RWPE2 (cell line): Measurements from ENCODE around the gene PYGB.

ENCODE experiments used
- ATAC-seq: fragments of 200-7000 bp; cut with Tn5 transposase; 3 replicates; pipeline ENCODE4 v1.9.1; 2021; ENCODE audit warnings: low read depth
- DNase-seq: peaks from one replicate; pipeline ENCODE4 v3.0.0-alpha.2; 2020; ENCODE audit warnings: low spot score
- H3K27ac ChIP-seq: fragments of 450-650 bp; 2 replicates; pipeline ENCODE4 v1.5.1; 2017; ENCODE audit warnings: mild to moderate bottlenecking; ENCODE audit not compliant: poor library complexity, severe bottlenecking
- H3K27me3 ChIP-seq: fragments of 250-450 bp; sonication (Bioruptor Pico); 2 replicates; pipeline ENCODE4 v1.5.1; 2021; ENCODE audit warnings: mild to moderate bottlenecking, moderate library complexity; ENCODE audit not compliant: insufficient read depth, poor library complexity, severe bottlenecking
- H3K36me3 ChIP-seq: fragments of 250-450 bp; sonication (Bioruptor Pico); 2 replicates; pipeline ENCODE4 v1.5.1; 2020; ENCODE audit warnings: low read depth, mild to moderate bottlenecking, moderate library complexity
- H3K4me1 ChIP-seq: fragments of 250-450 bp; sonication (Bioruptor Pico); 2 replicates; pipeline ENCODE4 v1.5.1; 2021; ENCODE audit warnings: mild to moderate bottlenecking, moderate library complexity; ENCODE audit not compliant: insufficient read depth, poor library complexity, severe bottlenecking
- H3K4me3 ChIP-seq: fragments of 250-450 bp; sonication (Bioruptor Pico); 2 replicates; pipeline ENCODE4 v1.5.1; 2021; ENCODE audit warnings: mild to moderate bottlenecking, moderate library complexity; ENCODE audit not compliant: severe bottlenecking
- H3K9me3 ChIP-seq: fragments of 250-450 bp; sonication (Bioruptor Pico); 2 replicates; pipeline ENCODE4 v1.5.1; 2021; ENCODE audit warnings: mild to moderate bottlenecking, moderate library complexity; ENCODE audit not compliant: severe bottlenecking
- CTCF ChIP-seq: fragments of 450-650 bp; IDR thresholded peaks from one replicate; pipeline ENCODE4 v1.5.1; 2017; ENCODE audit warnings: mild to moderate bottlenecking, moderate library complexity; ENCODE audit not compliant: poor library complexity, severe bottlenecking

The PYGB gene

GRCh38 chr20:25280574-25281535 lies 33.0 kb downstream of the PYGB start:
- no peak overlapping the region for H3K4me3 ChIP-seq
- H3K36me3 ChIP-seq = peaks cover 82% of the 10 kb centered on the region

GRCh38 chr20:25281541-25281991 lies 33.7 kb downstream of the PYGB start:
- no peak overlapping the region for H3K27ac ChIP-seq
- ATAC-seq = no peak
- no peaks in the 10 kb centered on the region for H3K9me3 ChIP-seq
- peaks cover 86% of the 10 kb centered on the region for H3K36me3 ChIP-seq
- DNase-seq = peak; percentile 61
- H3K4me3 ChIP-seq = no peak overlapping the region
- TF ChIP-seq CTCF = no peak
- no peaks in the 10 kb centered on the region for H3K4me1 ChIP-seq
- no peaks in the 10 kb centered on the region for H3K27me3 ChIP-seq

More at GRCh38 chr20:25280574-25281535, 33.0 kb downstream of the PYGB start:
- ATAC-seq (no peak), DNase-seq (peak; percentile 58)
- Histone ChIP-seq H3K27ac (no peak overlapping the region), H3K27me3 (no peaks in the 10 kb centered on the region), H3K9me3 (no peaks in the 10 kb centered on the region), H3K4me1 (no peaks in the 10 kb centered on the region)
- no peak for TF ChIP-seq CTCF

- ATAC-seq = no peak
- no peak overlapping the region for H3K4me3 ChIP-seq
Measured at GRCh38 chr20:25282034-25282781, 34.3 kb downstream of the PYGB start.

GRCh38 chr20:25282796-25283195 lies 34.9 kb downstream of the PYGB start:
- no peaks in the 10 kb centered on the region for H3K9me3 ChIP-seq
- H3K4me3 ChIP-seq = no peak overlapping the region
- ATAC-seq (no peak), DNase-seq (peak; percentile 56)
- H3K4me1 ChIP-seq = no peaks in the 10 kb centered on the region
- H3K27ac ChIP-seq = no peak overlapping the region
- peaks cover 93% of the 10 kb centered on the region for H3K36me3 ChIP-seq
- no peak for TF ChIP-seq CTCF
- no peaks in the 10 kb centered on the region for H3K27me3 ChIP-seq

More at GRCh38 chr20:25282034-25282781, 34.3 kb downstream of the PYGB start:
- Histone ChIP-seq H3K36me3 (peaks cover 93% of the 10 kb centered on the region), H3K9me3 (no peaks in the 10 kb centered on the region), H3K27ac (no peak overlapping the region), H3K4me1 (no peaks in the 10 kb centered on the region), H3K27me3 (no peaks in the 10 kb centered on the region)
- TF ChIP-seq CTCF = no peak
- peak; percentile 61 for DNase-seq
